MM.1S (cell line): ENCODE results near the gene PRKAG2.

Experiments used
- DNase-seq: peaks from one replicate; pipeline ENCODE4 v3.0.0-alpha.2; 2015
- H2AFZ ChIP-seq: fragments of 300-600 bp; sonication (generic); 2 replicates; pipeline ENCODE4 v1.6.0; 2016; ENCODE audit warnings: antibody characterized with exemption, low read length
- H3F3A ChIP-seq: fragments of 300-600 bp; sonication (generic); 2 replicates; pipeline ENCODE4 v1.6.1; 2016; ENCODE audit warnings: mild to moderate bottlenecking, antibody characterized with exemption, low read length, moderate library complexity, mixed read lengths; ENCODE audit not compliant: insufficient read depth
- H3K27ac ChIP-seq: fragments of 300-600 bp; sonication (generic); 2 replicates; pipeline ENCODE4 v1.5.1; 2016; ENCODE audit warnings: mild to moderate bottlenecking, low read length
- H3K27me3 ChIP-seq: fragments of 300-600 bp; sonication (generic); replicated peaks from 2 replicates; pipeline ENCODE4 v1.6.0; 2016; ENCODE audit warnings: low read length; ENCODE audit not compliant: insufficient read depth
- H3K36me3 ChIP-seq: fragments of 300-600 bp; sonication (generic); replicated peaks from 2 replicates; pipeline ENCODE4 v1.6.1; 2016; ENCODE audit warnings: mild to moderate bottlenecking, low read length, mixed read lengths; ENCODE audit not compliant: insufficient read depth
- H3K4me1 ChIP-seq: fragments of 300-600 bp; sonication (generic); 2 replicates; pipeline ENCODE4 v1.6.1; 2016; ENCODE audit warnings: low read length, mixed read lengths
- H3K4me2 ChIP-seq: fragments of 300-600 bp; sonication (generic); 2 replicates; pipeline ENCODE4 v1.6.0; 2016; ENCODE audit warnings: low read depth, low read length
- H3K4me3 ChIP-seq: fragments of 300-600 bp; sonication (generic); 2 replicates; pipeline ENCODE4 v1.5.1; 2016; ENCODE audit warnings: low read length, mixed read lengths
- H3K79me2 ChIP-seq: fragments of 300-600 bp; sonication (generic); 2 replicates; pipeline ENCODE4 v1.6.1; 2016; ENCODE audit warnings: mixed run types, low read length, mixed read lengths
- H3K9ac ChIP-seq: fragments of 300-600 bp; sonication (generic); 2 replicates; pipeline ENCODE4 v1.6.1; 2016; ENCODE audit warnings: low read length, mixed read lengths
- H3K9me2 ChIP-seq: fragments of 300-600 bp; sonication (generic); replicated peaks from 2 replicates; pipeline ENCODE4 v1.6.1; 2016; ENCODE audit warnings: mild to moderate bottlenecking, low read length, mixed read lengths; ENCODE audit not compliant: insufficient read depth
- H3K9me3 ChIP-seq: fragments of 300-600 bp; sonication (generic); replicated peaks from 2 replicates; pipeline ENCODE4 v1.6.1; 2016; ENCODE audit warnings: mild to moderate bottlenecking, low read length, mixed read lengths; ENCODE audit not compliant: insufficient read depth
- H4K20me1 ChIP-seq: fragments of 300-600 bp; sonication (generic); 2 replicates; pipeline ENCODE4 v1.6.1; 2016; ENCODE audit warnings: mild to moderate bottlenecking, low read length, moderate library complexity, mixed read lengths; ENCODE audit not compliant: insufficient read depth
- EZH2 ChIP-seq: fragments of 300-600 bp; sonication (generic); optimal IDR thresholded peaks from 2 replicates; pipeline ENCODE3; 2017; ENCODE audit warnings: low read depth, mild to moderate bottlenecking, antibody characterized with exemption, low read length, mixed read lengths
- EZH2phosphoT487 ChIP-seq: fragments of 300-600 bp; sonication (generic); IDR thresholded peaks from 2 replicates; pipeline ENCODE4 v1.6.1; 2018; ENCODE audit warnings: antibody characterized with exemption, low read length
- TF ChIP-seq, protein P1 (sequence below): fragments of 300-600 bp; sonication (generic); IDR thresholded peaks from 2 replicates; pipeline ENCODE4 v1.5.1; 2016; ENCODE audit warnings: antibody characterized with exemption, low read length, mixed read lengths

PRKAG2 gene

GRCh38 chr7:151838072-151838471 is 38.8 kb downstream of the PRKAG2 start:
- Histone ChIP-seq H3K9ac (no peak overlapping the region), H3K4me3 (no peak overlapping the region), H3K36me3 (no peaks in the 10 kb centered on the region), H3K9me3 (no peaks in the 10 kb centered on the region), H3K79me2 (no peaks in the 10 kb centered on the region), H4K20me1 (no peaks in the 10 kb centered on the region), H2AFZ (no peak overlapping the region), H3K4me1 (no peaks in the 10 kb centered on the region), H3K27ac (no peak overlapping the region), H3K27me3 (peaks cover 29% of the 10 kb centered on the region), H3K4me2 (no peak overlapping the region), H3F3A (peaks cover 3% of the 10 kb centered on the region; the same call in 1 of the 2 replicates), H3K9me2 (no peaks in the 10 kb centered on the region)
- TF ChIP-seq EZH2 (no peak), EZH2phosphoT487 (no peak)
- TF ChIP-seq, protein P1, sequence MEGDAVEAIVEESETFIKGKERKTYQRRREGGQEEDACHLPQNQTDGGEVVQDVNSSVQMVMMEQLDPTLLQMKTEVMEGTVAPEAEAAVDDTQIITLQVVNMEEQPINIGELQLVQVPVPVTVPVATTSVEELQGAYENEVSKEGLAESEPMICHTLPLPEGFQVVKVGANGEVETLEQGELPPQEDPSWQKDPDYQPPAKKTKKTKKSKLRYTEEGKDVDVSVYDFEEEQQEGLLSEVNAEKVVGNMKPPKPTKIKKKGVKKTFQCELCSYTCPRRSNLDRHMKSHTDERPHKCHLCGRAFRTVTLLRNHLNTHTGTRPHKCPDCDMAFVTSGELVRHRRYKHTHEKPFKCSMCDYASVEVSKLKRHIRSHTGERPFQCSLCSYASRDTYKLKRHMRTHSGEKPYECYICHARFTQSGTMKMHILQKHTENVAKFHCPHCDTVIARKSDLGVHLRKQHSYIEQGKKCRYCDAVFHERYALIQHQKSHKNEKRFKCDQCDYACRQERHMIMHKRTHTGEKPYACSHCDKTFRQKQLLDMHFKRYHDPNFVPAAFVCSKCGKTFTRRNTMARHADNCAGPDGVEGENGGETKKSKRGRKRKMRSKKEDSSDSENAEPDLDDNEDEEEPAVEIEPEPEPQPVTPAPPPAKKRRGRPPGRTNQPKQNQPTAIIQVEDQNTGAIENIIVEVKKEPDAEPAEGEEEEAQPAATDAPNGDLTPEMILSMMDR = no peak
- DNase-seq = no peak

DNA sequence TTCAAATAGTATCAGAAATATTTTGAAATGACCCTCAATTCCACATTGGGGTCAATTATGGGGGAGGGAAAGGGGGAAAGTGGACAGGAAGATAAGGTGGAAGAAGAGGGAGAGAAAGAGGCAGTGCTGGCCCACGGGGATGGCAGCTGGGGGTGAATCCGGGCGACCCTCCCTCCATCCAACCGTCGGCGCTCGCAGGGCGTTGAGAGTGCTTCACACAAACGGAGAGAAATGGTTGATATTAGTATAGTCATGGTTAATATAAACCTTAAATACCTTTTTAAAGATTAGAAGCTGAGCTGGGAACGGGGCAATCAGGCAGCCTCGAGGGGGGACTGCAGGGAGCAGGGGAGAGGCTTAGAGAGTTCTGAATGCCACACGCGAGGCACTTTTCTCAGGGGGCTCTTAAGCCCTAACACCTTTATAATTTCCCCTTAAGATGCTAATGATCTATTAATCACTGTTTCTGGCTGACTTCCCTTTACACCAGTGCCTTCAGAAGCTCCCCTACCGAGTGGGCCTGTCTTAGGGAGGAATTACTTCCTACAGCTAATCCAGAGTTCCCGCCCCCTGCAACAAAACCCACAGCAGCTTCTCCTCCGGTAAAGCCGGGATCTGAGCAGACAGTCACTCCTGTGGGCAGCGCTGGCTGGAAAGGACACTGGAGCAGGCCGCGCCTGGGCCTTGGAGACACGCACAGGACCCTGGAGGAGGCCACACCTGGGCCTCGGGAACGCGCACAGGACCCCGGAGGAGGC is 39.5 kb downstream of the PRKAG2 start:
- Histone ChIP-seq H3K27me3 (peaks cover 35% of the 10 kb centered on the region), H3K4me3 (no peak overlapping the region), H3K79me2 (no peaks in the 10 kb centered on the region), H3K27ac (no peak overlapping the region), H3K9me3 (no peaks in the 10 kb centered on the region), H4K20me1 (no peaks in the 10 kb centered on the region), H3K4me2 (no peak overlapping the region), H3K9me2 (no peaks in the 10 kb centered on the region), H2AFZ (no peak overlapping the region), H3F3A (peaks cover 3% of the 10 kb centered on the region; the same call in 1 of the 2 replicates), H3K36me3 (no peaks in the 10 kb centered on the region), H3K9ac (no peak overlapping the region), H3K4me1 (no peaks in the 10 kb centered on the region)
- TF ChIP-seq, protein P1 = no peak
- TF ChIP-seq EZH2 = no peak
- DNase-seq = no peak

DNA sequence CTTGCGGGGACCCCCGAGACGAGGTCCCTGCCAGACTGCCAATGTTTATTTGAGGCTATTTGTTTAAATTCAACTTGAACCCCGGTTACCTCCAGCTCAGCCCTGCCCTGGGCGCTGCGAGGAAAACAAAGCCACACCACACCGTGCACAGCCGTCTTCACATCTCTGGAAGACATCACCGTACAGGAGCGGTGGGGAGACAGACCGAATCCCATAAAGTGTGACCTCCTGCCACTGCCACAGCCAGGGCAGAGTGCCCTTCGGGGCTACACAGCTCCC is 40.0 kb downstream of the PRKAG2 start:
- TF ChIP-seq EZH2phosphoT487 (no peak), EZH2 (no peak)
- TF ChIP-seq, protein P1 = no peak

More for the DNA sequence above, 40.0 kb downstream of the PRKAG2 start:
- H3K9me3 ChIP-seq = no peaks in the 10 kb centered on the region
- no peaks in the 10 kb centered on the region for H3K4me1 ChIP-seq
- no peak overlapping the region for H3K9ac ChIP-seq
- no peak overlapping the region for H3K4me3 ChIP-seq
- peaks cover 3% of the 10 kb centered on the region; the same call in 1 of the 2 replicates for H3F3A ChIP-seq
- no peaks in the 10 kb centered on the region for H3K9me2 ChIP-seq
- H4K20me1 ChIP-seq = no peaks in the 10 kb centered on the region
- H3K27ac ChIP-seq = no peak overlapping the region
- no peaks in the 10 kb centered on the region for H3K79me2 ChIP-seq
- H3K36me3 ChIP-seq = no peaks in the 10 kb centered on the region
- no peak for DNase-seq
- H3K27me3 ChIP-seq = peaks cover 38% of the 10 kb centered on the region
- H2AFZ ChIP-seq = no peak overlapping the region
- H3K4me2 ChIP-seq = no peak overlapping the region
